MG63 (cell line): ENCODE measurements around the gene FBXO48. TPM values are rescaled to one million over a fixed set of nuclear protein-coding genes. Genes with fewer than 3 reads are reported as not detected.
"Not testable (repeated sequence)": the region's sequence is repeated elsewhere in the genome, so short reads cannot be mapped to it uniquely, and the experiment has no call there.

Experiments used
- DNase-seq: peaks from one replicate; pipeline ENCODE4 v3.0.0-alpha.2; 2020
- H3K27me3 ChIP-seq: fragments of 250-450 bp; sonication (Bioruptor Pico); 2 replicates; pipeline ENCODE4 v1.5.1; 2020; ENCODE audit warnings: mild to moderate bottlenecking, moderate library complexity
- H3K36me3 ChIP-seq: fragments of 250-450 bp; sonication (Bioruptor Pico); 2 replicates; pipeline ENCODE4 v1.5.1; 2020; ENCODE audit warnings: mild to moderate bottlenecking, moderate library complexity
- H3K4me3 ChIP-seq: fragments of 250-450 bp; sonication (Bioruptor Pico); 2 replicates; pipeline ENCODE4 v1.5.1; 2020; ENCODE audit warnings: mild to moderate bottlenecking, moderate library complexity
- H3K9me3 ChIP-seq: fragments of 250-450 bp; sonication (Bioruptor Pico); 2 replicates; pipeline ENCODE4 v1.5.1; 2020; ENCODE audit warnings: mild to moderate bottlenecking, moderate library complexity
- total RNA-seq: library from RNA; depleted of rRNA; stranded (reverse); fragments of >200 nt; shearing (Covaris generic); gene quantifications from 2 replicates; pipeline ENCODE4 v1.2.3, GENCODE V29; 2014; ENCODE audit warnings: low replicate concordance; rRNA removed

Gene FBXO48, protein sequence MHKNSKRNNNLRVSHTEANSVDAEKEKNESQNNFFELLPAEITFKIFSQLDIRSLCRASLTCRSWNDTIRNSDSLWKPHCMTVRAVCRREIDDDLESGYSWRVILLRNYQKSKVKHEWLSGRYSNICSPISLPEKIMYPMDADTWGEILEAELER
- total RNA-seq = 0.13 TPM in 1 of 2 replicates, not detected in the other

DNA sequence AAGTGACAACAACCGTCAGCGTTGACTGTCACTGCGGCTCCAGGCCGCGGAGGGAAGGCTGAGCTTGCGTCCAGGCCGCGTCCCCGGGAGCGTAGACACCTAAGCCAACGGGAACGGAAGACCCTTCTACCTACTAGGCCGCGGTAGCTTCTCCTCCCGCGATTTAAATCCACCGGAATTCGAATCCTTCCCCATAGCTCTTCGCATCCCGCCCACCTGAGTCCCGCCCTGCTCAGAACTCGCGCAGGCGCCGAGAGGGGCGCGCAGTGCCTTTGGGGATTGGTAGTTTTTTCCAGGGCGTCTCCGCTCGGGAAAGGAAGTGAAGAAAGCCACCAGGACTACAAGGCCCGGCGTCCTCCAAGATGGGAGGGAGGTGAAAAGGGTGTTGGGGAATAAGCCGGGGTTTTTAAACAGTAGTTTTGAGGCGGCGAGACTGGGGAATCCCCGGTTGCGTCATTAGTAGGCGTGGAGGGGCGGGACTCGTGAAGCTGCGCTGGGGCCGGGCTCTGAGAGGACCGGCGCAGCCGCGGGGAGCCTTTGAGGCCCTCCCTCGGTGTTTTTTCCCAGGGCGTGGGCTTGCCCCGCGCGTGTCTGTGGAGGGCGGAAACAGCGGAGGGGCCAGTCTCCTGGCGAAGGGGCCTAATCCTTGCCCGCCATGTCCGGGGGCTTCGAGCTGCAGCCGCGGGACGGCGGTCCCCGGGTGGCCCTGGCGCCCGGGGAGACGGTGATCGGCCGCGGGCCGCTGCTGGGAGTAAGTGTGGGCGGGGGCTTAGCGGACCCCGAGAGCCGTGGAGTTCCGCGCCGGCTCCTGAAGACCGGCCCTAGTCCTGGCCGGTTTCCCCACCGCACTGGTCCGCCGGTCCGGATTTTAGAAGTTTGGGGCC, at the start of gene FBXO48, which contains the start of gene APLF:
FBXO48 (minus strand) TSS at position 218 of the 884 bp plus-strand sequence. CDS start 2,149 bp downstream, outside the sequence.
APLF (plus strand) TSS at position 509 of the 884 bp plus-strand sequence; CDS start at position 656, 147 bp downstream.
- Histone ChIP-seq H3K27me3 (no peaks in the 10 kb centered on the region), H3K9me3 (no peaks in the 10 kb centered on the region), H3K36me3 (no peaks in the 10 kb centered on the region), H3K4me3 (peak within 1 kb of the TSS; percentile 80)
- peak; percentile 98 for DNase-seq

DNA sequence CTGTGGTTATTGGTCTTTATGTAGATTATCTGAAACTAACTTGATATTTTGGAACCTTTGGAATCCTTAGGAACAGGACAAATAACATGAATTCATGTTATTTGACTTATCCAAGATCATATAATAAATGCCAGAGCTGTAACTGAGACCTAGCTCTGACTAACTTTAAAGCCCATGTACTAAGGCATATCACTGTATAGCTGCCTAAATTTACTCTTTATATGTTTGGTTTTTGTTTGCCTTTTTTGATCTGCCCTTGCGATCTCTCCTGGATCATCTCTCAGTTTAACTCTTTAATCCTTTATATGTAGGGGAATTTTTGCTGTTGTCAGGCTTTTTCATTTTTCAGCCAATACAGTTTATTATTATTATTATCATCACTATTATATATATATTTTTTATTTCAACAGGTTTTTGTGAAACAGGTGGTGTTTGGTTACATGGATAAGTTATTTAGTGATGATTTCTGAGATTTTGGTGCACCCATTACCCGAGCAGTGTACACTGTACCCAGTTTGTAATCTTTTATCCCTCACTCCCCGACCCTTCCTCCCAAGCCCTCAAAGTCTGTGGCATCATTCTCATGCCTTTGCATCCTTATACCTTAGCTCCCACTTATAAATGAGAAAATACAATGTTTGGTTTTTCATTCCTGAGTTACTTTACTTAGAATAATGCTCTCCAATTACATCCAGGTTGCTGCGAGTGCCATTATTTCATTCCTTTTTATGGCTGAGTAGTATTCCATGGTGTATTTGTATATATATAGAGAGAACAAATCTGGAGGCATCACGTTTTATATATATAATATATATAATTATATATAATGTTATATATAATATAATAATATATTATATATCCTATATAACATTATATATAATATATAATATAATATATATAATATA, 49.2 kb upstream of the FBXO48 start:
- H3K9me3 ChIP-seq = no peaks in the 10 kb centered on the region; the same call in 1 of the 2 replicates
- no peak overlapping the region for H3K4me3 ChIP-seq
- no peaks in the 10 kb centered on the region for H3K27me3 ChIP-seq
- no peaks in the 10 kb centered on the region for H3K36me3 ChIP-seq
- DNase-seq = no peak

DNA sequence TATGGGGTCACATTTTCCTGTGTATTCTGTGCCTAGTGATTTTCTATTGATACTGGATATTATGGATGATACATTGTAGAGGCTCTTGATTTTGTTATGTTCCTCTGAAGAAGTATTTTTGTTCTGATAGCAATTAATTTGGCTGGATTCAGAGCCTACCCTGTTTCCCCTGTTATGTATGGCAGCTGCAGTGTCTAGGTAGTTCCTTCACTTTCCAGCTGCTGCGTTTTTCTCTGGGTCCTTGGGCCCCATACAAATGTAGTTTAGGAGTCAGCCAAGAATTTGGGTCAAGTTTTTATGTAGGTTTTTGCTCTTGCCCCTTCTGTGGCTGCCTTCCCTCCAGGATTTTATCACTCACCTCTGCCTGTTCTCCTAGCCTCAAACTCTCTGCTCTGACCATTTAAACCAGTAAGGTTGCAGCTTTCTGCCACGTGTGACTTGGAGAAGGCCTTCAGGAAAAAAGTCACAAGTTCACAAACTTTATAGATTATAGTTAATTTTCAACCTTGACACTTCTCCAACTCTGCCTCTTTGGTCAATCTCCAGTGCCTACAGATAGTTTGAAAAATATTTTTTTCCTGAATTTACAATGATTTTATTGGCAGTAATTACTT, 47.3 kb upstream of the FBXO48 start:
- DNase-seq = no peak
- Histone ChIP-seq H3K27me3 (no peaks in the 10 kb centered on the region), H3K36me3 (no peaks in the 10 kb centered on the region), H3K9me3 (no peaks in the 10 kb centered on the region), H3K4me3 (no peak overlapping the region)

DNA sequence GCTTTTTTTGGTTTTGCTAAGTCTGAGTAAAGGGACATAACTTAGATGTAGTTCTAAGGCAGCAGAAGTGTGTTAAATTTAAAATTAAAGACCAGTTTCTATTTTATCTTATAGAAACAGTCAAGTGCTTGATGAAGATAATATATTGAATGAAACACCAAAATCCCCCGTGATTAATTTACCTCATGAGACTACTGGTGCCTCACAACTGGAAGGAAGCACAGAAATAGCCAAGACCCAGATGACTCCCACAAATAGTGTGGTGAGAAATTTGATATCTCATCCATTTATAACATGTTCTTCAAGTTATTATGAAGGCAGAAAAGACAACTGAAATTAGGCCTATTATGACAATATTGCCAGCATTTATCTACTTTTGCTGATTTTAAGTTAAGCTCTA, 45.9 kb upstream of the FBXO48 start:
- DNase-seq = no peak
- no peaks in the 10 kb centered on the region for H3K36me3 ChIP-seq

DNA sequence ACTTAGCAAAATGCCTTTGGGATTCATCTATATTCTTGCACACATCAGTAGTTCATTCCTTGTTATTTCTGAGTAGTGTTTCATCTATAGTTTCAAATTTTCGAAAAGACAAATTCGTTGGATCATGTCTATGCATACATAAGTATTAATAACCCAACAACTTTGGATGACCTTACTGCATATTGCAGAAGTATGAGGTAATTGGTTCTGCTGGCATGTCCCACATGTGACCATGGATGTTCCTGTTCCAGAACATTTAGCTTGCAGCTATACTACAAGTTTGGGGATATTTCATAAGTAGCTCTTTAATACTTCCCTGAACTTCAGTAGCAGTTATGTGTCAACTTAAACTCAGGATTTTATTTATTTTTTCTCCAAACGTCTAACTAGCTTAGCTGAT, 45.2 kb upstream of the FBXO48 start:
- Histone ChIP-seq H3K9me3 (no peaks in the 10 kb centered on the region), H3K4me3 (no peak overlapping the region), H3K36me3 (no peaks in the 10 kb centered on the region), H3K27me3 (no peaks in the 10 kb centered on the region)
- no peak for DNase-seq

More for the DNA sequence above, 45.9 kb upstream of the FBXO48 start:
- H3K4me3 ChIP-seq = no peak overlapping the region
- H3K9me3 ChIP-seq = no peaks in the 10 kb centered on the region
- no peaks in the 10 kb centered on the region for H3K27me3 ChIP-seq

DNA sequence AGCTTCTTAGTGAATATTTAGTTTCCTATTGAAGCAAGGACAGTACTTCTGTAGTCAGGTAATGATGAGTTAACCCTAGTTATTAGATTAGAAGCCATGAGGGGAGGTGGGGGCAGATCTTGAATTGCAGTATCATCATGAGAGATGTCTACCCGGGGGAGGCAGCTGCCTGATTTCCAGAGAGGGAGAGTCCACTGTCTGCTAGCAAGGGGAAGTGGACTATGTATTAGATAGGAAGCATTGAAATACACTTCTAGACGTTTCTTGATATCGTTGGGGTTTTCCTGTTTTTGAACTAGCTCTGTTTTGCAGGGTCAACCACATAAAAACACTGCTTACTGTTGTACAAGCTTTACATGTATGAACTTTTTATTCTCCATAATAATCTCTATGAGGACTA, 39.1 kb upstream of the FBXO48 start:
- H3K27me3 ChIP-seq = no peaks in the 10 kb centered on the region; the same call in 1 of the 2 replicates
- no peak for DNase-seq
- H3K36me3 ChIP-seq = no peaks in the 10 kb centered on the region
- no peaks in the 10 kb centered on the region for H3K9me3 ChIP-seq
- H3K4me3 ChIP-seq = no peak overlapping the region

DNA sequence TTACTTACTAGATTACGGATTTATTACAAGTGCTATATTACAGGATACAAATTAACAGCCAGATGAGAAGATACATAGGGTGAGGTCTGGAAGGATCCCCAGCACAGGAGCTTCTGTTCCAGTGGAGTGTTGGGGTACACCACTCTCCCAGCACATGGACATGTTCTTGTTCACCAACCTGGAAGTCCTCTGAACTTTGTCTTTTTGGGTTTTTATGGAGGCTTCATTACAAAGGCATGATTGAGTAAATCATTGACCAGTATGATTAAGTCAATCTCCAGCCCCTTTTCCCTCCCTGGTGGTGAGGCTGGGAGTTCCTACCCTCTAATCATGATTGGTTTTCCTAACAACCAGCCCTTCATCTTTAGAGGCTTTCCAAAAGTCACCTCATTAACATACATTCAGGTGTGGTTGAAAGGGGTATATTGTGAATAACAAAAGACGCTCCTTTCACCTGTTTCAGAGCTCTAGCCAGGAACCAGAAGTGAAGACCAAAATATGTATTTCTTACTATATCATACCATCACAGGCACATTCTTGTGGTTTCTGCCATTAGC, 38.6 kb upstream of the FBXO48 start:
- Histone ChIP-seq H3K9me3 (no peaks in the 10 kb centered on the region), H3K36me3 (no peaks in the 10 kb centered on the region)
- DNase-seq = no peak

DNA sequence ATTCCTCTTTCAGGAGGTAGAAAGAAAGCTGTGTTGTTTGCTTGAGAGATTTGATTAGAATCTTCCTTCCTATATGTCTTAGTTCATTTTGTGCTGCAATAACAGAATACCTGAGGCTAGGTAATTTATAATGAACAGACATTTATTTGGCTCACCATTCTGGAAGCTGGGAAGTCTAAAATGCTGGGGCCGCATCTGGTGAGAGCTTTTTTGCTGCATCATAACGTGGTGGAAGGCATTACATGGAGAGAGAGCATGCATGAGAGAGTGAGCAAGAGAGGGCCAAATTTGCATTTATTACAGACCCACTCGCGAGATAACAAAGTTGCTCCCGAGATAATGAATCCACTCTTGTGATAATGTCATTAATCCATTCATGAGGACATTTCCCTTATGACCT, 34.7 kb upstream of the FBXO48 start:
- DNase-seq = no peak

More for the DNA sequence above, 38.6 kb upstream of the FBXO48 start:
- Histone ChIP-seq H3K27me3 (no peaks in the 10 kb centered on the region; the same call in 1 of the 2 replicates), H3K4me3 (no peak overlapping the region)

DNA sequence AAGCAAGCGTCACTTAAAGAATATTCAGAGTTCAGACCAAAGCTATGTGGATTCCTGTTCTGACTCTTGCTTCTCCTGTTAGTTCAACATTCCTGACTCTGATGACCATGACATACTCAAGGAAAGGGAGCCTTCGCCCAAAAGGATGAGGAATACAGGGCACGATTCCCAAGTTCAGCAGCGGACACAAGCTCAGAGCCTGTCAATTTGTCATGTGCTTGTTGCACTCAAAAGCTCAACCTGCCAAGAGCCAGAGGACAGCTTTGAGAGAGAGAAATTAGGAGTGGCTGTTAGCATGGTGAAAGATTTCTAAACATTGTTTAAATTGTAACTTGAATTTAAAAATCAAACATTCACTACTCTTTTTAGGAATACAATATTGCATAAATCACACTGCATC, 33.6 kb upstream of the FBXO48 start:
- no peaks in the 10 kb centered on the region for H3K9me3 ChIP-seq
- H3K4me3 ChIP-seq = no peak overlapping the region
- DNase-seq = no peak

More for the DNA sequence above, 34.7 kb upstream of the FBXO48 start:
- H3K36me3 ChIP-seq = no peaks in the 10 kb centered on the region
- H3K9me3 ChIP-seq = no peaks in the 10 kb centered on the region
- H3K27me3 ChIP-seq = no peaks in the 10 kb centered on the region; the same call in 1 of the 2 replicates
- no peak overlapping the region for H3K4me3 ChIP-seq

DNA sequence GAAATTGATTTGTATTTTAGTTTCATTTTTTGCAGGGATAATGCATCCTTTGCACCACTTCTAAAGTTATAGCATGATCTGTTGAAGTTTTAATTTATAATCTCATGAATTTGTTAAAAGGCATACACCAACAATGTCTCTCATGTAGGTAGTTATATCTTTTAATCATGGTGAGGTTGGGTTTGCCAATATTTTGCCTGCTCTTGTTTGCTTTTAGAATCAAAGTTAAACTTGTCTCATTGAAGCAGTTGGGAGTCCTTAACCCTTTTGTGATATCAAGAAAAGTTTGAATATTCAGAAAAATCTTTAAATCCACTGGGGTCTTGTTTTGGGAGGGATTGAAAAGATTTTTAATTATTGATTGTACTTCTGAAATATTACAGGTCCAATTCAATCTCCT, 32.0 kb upstream of the FBXO48 start:
- Histone ChIP-seq H3K27me3 (no peaks in the 10 kb centered on the region; the same call in 1 of the 2 replicates), H3K9me3 (no peaks in the 10 kb centered on the region), H3K36me3 (no peaks in the 10 kb centered on the region), H3K4me3 (no peak overlapping the region)
- DNase-seq = no peak

More for the DNA sequence above, 33.6 kb upstream of the FBXO48 start:
- no peaks in the 10 kb centered on the region for H3K36me3 ChIP-seq
- H3K27me3 ChIP-seq = no peaks in the 10 kb centered on the region; the same call in 1 of the 2 replicates

DNA sequence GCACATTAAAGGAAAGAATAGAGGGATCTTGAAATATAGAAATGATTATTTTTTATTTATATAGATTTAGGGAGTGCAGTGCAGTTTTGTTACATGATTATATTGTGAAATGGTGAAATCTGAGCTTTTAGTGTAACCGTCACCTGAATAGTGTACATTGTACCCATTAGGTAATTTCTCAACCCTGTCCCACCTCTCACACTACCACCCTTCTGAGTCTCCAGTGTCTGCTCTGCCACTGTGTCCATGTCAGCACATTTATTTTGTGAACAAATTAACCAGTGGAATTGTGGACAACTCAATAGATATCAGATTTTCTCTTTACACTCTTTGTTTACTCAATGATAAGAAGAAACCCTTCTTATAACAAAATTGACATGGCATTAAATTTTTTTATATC, 24.5 kb upstream of the FBXO48 start:
- Histone ChIP-seq H3K36me3 (no peaks in the 10 kb centered on the region), H3K9me3 (no peaks in the 10 kb centered on the region), H3K27me3 (no peaks in the 10 kb centered on the region)

DNA sequence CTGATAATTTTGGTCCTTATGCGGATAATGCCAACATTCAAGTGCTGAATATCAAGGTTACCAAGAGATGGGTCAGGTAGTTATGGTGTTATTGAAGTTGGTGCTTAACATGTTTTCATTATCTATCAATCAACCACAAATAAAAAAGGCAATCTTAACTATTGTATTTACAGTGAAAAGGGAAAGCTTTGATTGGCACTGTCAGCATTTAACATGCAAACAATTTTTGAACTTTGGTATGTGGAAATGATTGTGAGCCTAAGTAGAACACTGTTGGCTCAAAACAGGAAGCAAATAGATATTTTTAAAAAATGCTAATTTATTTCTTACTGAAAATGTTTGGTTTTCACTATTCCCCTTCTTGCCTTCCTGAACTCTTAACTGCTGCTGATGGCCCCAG, 22.2 kb upstream of the FBXO48 start:
- H3K9me3 ChIP-seq = no peaks in the 10 kb centered on the region
- H3K4me3 ChIP-seq = no peak overlapping the region
- no peak for DNase-seq
- no peaks in the 10 kb centered on the region for H3K36me3 ChIP-seq
- no peaks in the 10 kb centered on the region for H3K27me3 ChIP-seq

More for the DNA sequence above, 24.5 kb upstream of the FBXO48 start:
- DNase-seq = no peak
- no peak overlapping the region for H3K4me3 ChIP-seq

DNA sequence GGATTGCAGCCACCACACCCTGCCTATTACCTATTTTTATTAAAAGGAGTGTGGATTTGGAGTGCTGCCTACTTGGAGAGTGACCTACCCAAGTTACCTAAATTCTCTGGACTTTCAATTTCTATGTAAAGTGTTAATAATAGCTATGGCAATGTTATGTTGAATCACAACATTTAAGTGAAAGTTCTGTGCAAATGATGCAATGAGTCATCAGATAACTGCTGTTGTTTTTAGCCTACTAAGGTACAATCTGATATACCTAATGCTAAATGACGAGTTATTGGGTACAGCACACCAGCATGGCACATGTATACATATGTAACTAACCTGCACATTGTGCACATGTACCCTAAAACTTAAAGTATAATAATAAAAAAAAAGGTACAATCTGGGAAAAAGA, 21.5 kb upstream of the FBXO48 start:
- not testable (repeated sequence) for DNase-seq, H3K27me3 ChIP-seq, H3K9me3 ChIP-seq, H3K4me3 ChIP-seq, H3K36me3 ChIP-seq

DNA sequence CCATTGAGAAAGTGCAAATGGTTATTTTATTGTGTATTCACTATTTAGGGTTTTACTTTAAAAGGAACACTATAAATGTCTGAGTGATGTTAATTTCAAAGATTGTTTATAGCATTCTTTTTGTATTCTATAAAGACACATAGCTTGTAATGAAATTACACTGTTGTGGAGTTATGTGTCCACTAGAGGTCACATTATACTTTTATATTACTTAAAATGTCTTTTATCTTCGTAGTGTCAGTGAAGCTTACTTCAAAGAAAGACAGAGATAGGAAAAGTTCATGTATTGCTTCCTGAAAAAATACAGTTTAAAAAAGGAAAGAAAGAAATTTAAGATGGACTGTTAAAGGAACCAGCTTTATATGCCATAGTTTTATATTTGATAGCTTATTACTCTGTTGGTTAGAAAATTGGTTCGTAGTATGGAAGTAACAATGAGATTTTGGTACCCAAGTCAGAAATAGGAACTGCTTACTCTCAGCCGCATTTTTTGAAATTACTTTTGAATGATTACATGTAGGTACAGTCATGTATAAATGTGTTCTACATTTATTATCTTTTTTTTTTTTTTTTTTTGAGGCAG, 20.8 kb upstream of the FBXO48 start:
- DNase-seq = no peak
- Histone ChIP-seq H3K4me3 (no peak overlapping the region), H3K9me3 (no peaks in the 10 kb centered on the region), H3K27me3 (no peaks in the 10 kb centered on the region), H3K36me3 (no peaks in the 10 kb centered on the region)

DNA sequence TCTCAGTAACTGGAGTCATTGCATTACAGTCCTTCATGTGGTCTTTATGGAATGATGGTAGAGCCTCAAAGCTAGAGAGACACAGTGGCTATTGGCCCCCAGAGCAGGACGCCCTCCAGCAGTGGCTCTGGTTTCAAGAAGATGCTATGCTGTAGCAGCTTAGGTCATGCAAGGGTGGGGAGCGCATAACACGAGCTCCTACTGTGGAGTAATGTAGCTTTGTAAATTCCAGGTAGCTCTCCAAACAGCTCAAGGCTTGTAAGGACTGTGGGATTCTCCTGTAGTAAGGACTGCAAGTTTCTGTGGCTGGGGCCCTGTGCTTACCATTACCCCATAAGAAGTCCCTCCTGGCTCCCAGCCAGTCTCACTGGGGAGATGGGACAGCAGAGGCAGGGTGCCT, 15.9 kb upstream of the FBXO48 start:
- no peaks in the 10 kb centered on the region for H3K9me3 ChIP-seq
- no peak for DNase-seq
- H3K36me3 ChIP-seq = no peaks in the 10 kb centered on the region
- H3K4me3 ChIP-seq = no peak overlapping the region
- no peaks in the 10 kb centered on the region for H3K27me3 ChIP-seq
